ENCODE results near the gene ARL14EP.

Gene ARL14EP

DNA sequence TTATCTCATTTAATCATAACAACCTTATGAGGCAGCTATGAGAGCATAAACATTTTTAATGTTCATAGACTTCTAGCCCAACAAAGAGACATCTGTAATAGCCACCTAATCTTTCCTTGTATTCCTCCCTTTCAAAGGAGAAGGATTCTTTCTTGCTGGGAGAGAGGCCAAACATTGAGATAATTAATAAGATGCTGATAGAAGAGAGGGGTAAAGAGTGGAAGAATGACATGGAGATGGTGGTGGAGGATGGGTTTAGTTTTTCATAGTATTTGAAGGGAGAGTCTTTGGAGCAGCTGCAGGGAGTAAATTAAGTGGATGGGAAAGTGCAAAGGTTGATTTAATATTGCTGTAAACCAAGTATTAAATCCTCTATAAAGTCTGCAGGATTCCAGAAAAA is 57.9 kb downstream of the ARL14EP start:
- DNase-seq (ENCODE audit: low read depth in 2 of 2), result no peak

GRCh38 chr11:30381879-30382278 is 59.0 kb downstream of the ARL14EP start:
- no peak for DNase-seq (ENCODE audit: low read depth in 2 of 2)
